ENCODE results near the gene TYROBP.
A peak's percentile ranks its signal among the peaks of the same experiment; 100 is the strongest.

Gene TYROBP

GRCh38 chr19:35861640-35862160 lies 46.4 kb downstream of the TYROBP start:
- no CpG with 5 or more reads among the region's 19 CpGs for WGBS (ENCODE audit: insufficient coverage, insufficient read length)

GRCh38 chr19:35860818-35861639 lies 47.1 kb downstream of the TYROBP start:
- H3K4me3 ChIP-seq (ENCODE audit: low read length) = peak overlapping the region; percentile 26; the same call in 1 of the 2 replicates
- H3K27ac ChIP-seq (ENCODE audit: low read length) = no peak overlapping the region
- H3K9me3 ChIP-seq (ENCODE audit: control insufficient read depth, insufficient read depth, low read length) = no peaks in the 10 kb centered on the region
- peaks cover 2% of the 10 kb centered on the region; the same call in 1 of the 2 replicates for H3K27me3 ChIP-seq (ENCODE audit: control insufficient read depth, insufficient read depth, low read length)
- peak; percentile 74 for DNase-seq (ENCODE audit: low read depth, low spot score)
- H3K36me3 ChIP-seq (ENCODE audit: control insufficient read depth, insufficient read depth, low read length) = no peaks in the 10 kb centered on the region
- H3K4me1 ChIP-seq (ENCODE audit: control insufficient read depth, insufficient read depth, low read length) = 0 out of 2 replicates have a peak, but pooled peaks cover 3% of the 10 kb centered on the region
- whole genome bisulfite sequencing (ENCODE audit: insufficient coverage, insufficient read length) = no CpG with 5 or more reads among the region's 55 CpGs

More at GRCh38 chr19:35861640-35862160, 46.4 kb downstream of the TYROBP start:
- Histone ChIP-seq H3K27ac (ENCODE audit: low read length) (no peak overlapping the region), H3K27me3 (ENCODE audit: control insufficient read depth, insufficient read depth, low read length) (peaks cover 2% of the 10 kb centered on the region; the same call in 1 of the 2 replicates), H3K36me3 (ENCODE audit: control insufficient read depth, insufficient read depth, low read length) (no peaks in the 10 kb centered on the region), H3K4me3 (ENCODE audit: low read length) (peak overlapping the region; percentile 1; the same call in 1 of the 2 replicates), H3K9me3 (ENCODE audit: control insufficient read depth, insufficient read depth, low read length) (no peaks in the 10 kb centered on the region), H3K4me1 (ENCODE audit: control insufficient read depth, insufficient read depth, low read length) (0 out of 2 replicates have a peak, but pooled peaks cover 3% of the 10 kb centered on the region)
- DNase-seq (ENCODE audit: low read depth, low spot score) = no peak

DNA sequence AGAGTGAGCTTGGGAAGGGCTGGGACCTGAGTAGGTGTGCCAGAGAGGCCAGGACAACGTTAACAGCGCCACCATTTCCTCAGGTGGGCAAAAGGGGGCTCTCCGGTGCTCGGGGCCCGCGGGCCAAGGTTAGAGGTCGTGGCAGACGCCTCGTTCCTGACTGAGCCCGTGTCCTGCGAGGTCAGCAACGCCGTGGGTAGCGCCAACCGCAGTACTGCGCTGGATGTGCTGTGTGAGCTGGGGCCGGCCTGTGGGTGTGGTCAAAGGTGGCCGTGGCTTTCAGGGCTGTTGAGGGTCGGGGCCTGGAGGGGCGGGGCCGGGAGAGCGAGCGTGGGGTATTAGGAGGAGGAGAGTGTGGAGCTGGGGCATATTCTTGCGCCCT lies 47.7 kb downstream of the TYROBP start:
- Histone ChIP-seq H3K9me3 (ENCODE audit: control insufficient read depth, insufficient read depth, low read length) (no peaks in the 10 kb centered on the region), H3K27ac (ENCODE audit: low read length) (no peak overlapping the region), H3K27me3 (ENCODE audit: control insufficient read depth, insufficient read depth, low read length) (peaks cover 2% of the 10 kb centered on the region; the same call in 1 of the 2 replicates), H3K4me3 (ENCODE audit: low read length) (peak overlapping the region; percentile 26; the same call in 1 of the 2 replicates), H3K36me3 (ENCODE audit: control insufficient read depth, insufficient read depth, low read length) (no peaks in the 10 kb centered on the region), H3K4me1 (ENCODE audit: control insufficient read depth, insufficient read depth, low read length) (peaks cover 6% of the 10 kb centered on the region)
- DNase-seq (ENCODE audit: low read depth, low spot score) = no peak
- no CpG with 5 or more reads among the region's 24 CpGs for WGBS (ENCODE audit: insufficient coverage, insufficient read length)

DNA sequence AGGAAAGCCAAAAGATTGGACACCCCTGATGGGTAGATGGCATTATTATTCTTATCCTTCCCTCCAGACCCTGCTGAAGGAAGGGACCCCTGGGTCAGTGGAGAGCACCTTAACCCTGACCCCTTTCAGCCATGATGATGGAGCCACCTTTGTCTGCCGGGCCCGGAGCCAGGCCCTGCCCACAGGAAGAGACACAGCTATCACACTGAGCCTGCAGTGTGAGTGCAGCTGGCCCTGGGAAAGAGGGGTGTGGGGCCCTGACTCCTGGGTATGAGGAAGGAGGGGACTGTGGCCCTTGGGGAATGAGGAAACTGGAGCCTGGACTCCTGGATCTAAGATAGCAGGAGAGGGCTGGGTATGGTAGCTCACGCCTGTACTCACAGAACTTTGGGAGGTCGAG lies 48.7 kb downstream of the TYROBP start:
- no peaks in the 10 kb centered on the region for H3K36me3 ChIP-seq (ENCODE audit: control insufficient read depth, insufficient read depth, low read length)
- WGBS (ENCODE audit: insufficient coverage, insufficient read length) = no CpG with 5 or more reads among the region's 4 CpGs
- H3K9me3 ChIP-seq (ENCODE audit: control insufficient read depth, insufficient read depth, low read length) = no peaks in the 10 kb centered on the region
- H3K27me3 ChIP-seq (ENCODE audit: control insufficient read depth, insufficient read depth, low read length) = peaks cover 2% of the 10 kb centered on the region; the same call in 1 of the 2 replicates
- H3K4me1 ChIP-seq (ENCODE audit: control insufficient read depth, insufficient read depth, low read length) = peaks cover 6% of the 10 kb centered on the region
- no peak overlapping the region for H3K27ac ChIP-seq (ENCODE audit: low read length)
- DNase-seq (ENCODE audit: low read depth, low spot score) = no peak
- H3K4me3 ChIP-seq (ENCODE audit: low read length) = no peak overlapping the region

DNA sequence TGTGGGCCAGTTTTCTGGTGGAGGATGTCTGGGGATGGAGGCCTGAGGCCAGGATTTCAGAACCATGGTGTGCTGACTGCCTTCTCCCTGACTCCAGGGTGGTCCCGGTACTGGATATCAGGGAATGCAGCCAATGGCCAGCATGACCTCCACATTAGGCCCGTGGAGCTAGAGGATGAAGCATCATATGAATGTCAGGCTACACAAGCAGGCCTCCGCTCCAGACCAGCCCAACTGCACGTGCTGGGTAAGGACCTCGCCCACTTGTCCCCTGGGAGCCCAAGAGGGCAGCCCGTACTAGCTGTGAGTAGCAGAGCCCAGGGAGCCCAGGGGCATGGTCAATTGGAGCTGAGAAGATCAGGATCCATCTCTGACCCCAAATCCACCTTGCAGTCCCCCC lies 49.8 kb downstream of the TYROBP start:
- WGBS (ENCODE audit: insufficient coverage, insufficient read length) = no CpG with 5 or more reads among the region's 6 CpGs
- H3K27me3 ChIP-seq (ENCODE audit: control insufficient read depth, insufficient read depth, low read length) = peaks cover 2% of the 10 kb centered on the region; the same call in 1 of the 2 replicates
- no peaks in the 10 kb centered on the region for H3K36me3 ChIP-seq (ENCODE audit: control insufficient read depth, insufficient read depth, low read length)

GRCh38 chr19:35856546-35857149 lies 51.4 kb downstream of the TYROBP start, which contains the start of gene KIRREL2:
Gene KIRREL2, plus strand, starts transcription at chr19:35856911. Its CDS starts 209 bp downstream, at chr19:35857120.
- Histone ChIP-seq H3K4me3 (ENCODE audit: low read length) (peak within 1 kb of the TSS; percentile 52; the same call in 1 of the 2 replicates), H3K4me1 (ENCODE audit: control insufficient read depth, insufficient read depth, low read length) (peaks cover 6% of the 10 kb centered on the region), H3K9me3 (ENCODE audit: control insufficient read depth, insufficient read depth, low read length) (no peaks in the 10 kb centered on the region), H3K27me3 (ENCODE audit: control insufficient read depth, insufficient read depth, low read length) (no peaks in the 10 kb centered on the region; the same call in 1 of the 2 replicates), H3K36me3 (ENCODE audit: control insufficient read depth, insufficient read depth, low read length) (no peaks in the 10 kb centered on the region), H3K27ac (ENCODE audit: low read length) (no peak within 1 kb of the TSS)
- WGBS (ENCODE audit: insufficient coverage, insufficient read length) = no CpG with 5 or more reads among the region's 42 CpGs
- DNase-seq (ENCODE audit: low read depth, low spot score) = no peak

More for the DNA sequence above, 49.8 kb downstream of the TYROBP start:
- no peak overlapping the region for H3K27ac ChIP-seq (ENCODE audit: low read length)
- H3K4me1 ChIP-seq (ENCODE audit: control insufficient read depth, insufficient read depth, low read length) = peaks cover 6% of the 10 kb centered on the region
- no peak overlapping the region for H3K4me3 ChIP-seq (ENCODE audit: low read length)
- no peak for DNase-seq (ENCODE audit: low read depth, low spot score)
- no peaks in the 10 kb centered on the region for H3K9me3 ChIP-seq (ENCODE audit: control insufficient read depth, insufficient read depth, low read length)

Measured in iPS DF 6.9 (cell line).